Type B pancreatic cell (in vitro differentiated cells): Measurements from ENCODE around the gene PLEKHG4B. TPM values are rescaled to one million over a fixed set of nuclear protein-coding genes. Genes with fewer than 3 reads are reported as not detected.
"Not testable (repeated sequence)": the region's sequence is repeated elsewhere in the genome, so short reads cannot be mapped to it uniquely, and the experiment has no call there.

ENCODE experiments used
- DNase-seq: peaks from one replicate; pipeline ENCODE4 v3.0.0; 2021; ENCODE audit warnings: mixed read lengths; ENCODE audit not compliant: unreplicated experiment; ENCODE audit errors: extremely low spot score
- H3K27ac Mint-ChIP-seq: 2 replicates; pipeline ENCODE4 v1.8.0; 2021; ENCODE audit warnings: mild to moderate bottlenecking, mixed read lengths
- H3K27me3 Mint-ChIP-seq: 2 replicates; pipeline ENCODE4 v1.8.0; 2021; ENCODE audit warnings: mixed read lengths
- H3K36me3 Mint-ChIP-seq: 2 replicates; pipeline ENCODE4 v1.8.0; 2021; ENCODE audit warnings: mixed read lengths
- H3K4me1 Mint-ChIP-seq: one replicate; pipeline ENCODE4 v1.8.0; 2021; ENCODE audit warnings: mixed read lengths; ENCODE audit not compliant: unreplicated experiment
- H3K4me3 Mint-ChIP-seq: 2 replicates; pipeline ENCODE4 v1.8.0; 2021; ENCODE audit warnings: mild to moderate bottlenecking, mixed read lengths
- H3K9me3 Mint-ChIP-seq: 2 replicates; pipeline ENCODE4 v1.8.0; 2021; ENCODE audit warnings: mixed read lengths
- CTCF ChIP-seq: fragments of 200-600 bp; sonication (generic); conservative IDR thresholded peaks from 2 replicates; pipeline ENCODE4 v1.5.0; 2021; ENCODE audit warnings: antibody characterized with exemption, mild to moderate bottlenecking
- total RNA-seq: library from RNA; stranded (reverse); gene quantifications from 2 replicates; pipeline ENCODE4 v1.2.1, GENCODE V29; 2021; ENCODE audit warnings: low replicate concordance

Gene PLEKHG4B
- total RNA-seq, 1 donor from 2014 or later, result 32.8 TPM

DNA sequence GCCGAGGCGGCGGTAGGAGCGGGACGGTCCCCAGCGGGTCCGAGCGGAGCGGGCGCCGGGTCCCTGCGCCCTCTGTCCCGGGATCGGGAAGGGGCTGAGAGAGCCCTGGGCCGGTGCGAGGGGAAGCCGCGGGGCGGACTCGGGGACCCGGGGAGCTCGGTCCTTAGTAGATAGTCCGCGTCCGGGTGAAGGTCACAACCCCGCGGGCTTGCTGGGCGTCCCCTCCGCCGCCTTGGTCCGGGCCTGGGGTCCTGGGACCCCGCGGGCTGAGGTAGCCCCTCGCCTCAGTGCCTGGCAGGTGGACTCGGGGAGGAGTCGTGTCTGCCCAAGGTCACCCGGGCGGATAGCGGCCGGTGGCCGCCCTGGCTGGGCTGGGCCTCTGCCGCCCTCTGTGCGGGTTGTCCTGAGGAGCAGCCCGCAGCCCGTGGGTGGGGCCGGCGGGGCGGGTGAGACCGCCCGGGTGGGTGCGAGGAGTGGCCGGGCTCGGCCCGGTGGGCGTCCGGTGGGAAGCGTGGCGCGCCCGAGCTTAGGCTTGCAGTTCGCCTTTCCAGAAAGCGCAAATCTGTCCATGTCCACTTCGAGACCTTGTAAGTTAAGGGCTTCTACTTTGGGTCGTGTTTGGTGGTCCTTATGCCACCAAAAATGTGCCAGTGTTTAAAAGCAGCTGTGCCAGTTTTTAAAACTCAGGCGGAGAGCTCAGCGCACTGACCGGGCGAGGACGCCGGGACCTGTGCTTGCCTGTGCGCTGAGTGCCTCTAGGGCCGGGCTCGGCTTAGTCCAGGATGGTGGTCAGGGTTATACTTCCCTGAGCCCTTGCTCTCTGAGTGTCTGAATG is 126.7 kb downstream of the PLEKHG4B start:
- Mint-ChIP-seq H3K9me3 (no peaks in the 10 kb centered on the region), H3K27me3 (no peaks in the 10 kb centered on the region), H3K4me1 (peaks cover 39% of the 10 kb centered on the region), H3K27ac (peak overlapping the region; percentile 87), H3K36me3 (peaks cover 12% of the 10 kb centered on the region), H3K4me3 (peak overlapping the region; percentile 97)
- no peak for TF ChIP-seq CTCF
- no peak for DNase-seq

- no peak for TF ChIP-seq CTCF
- Mint-ChIP-seq H3K36me3 (peaks cover 7% of the 10 kb centered on the region), H3K27ac (peak overlapping the region; percentile 87), H3K9me3 (no peaks in the 10 kb centered on the region), H3K4me1 (peaks cover 32% of the 10 kb centered on the region), H3K4me3 (peak overlapping the region; percentile 97), H3K27me3 (no peaks in the 10 kb centered on the region)
- DNase-seq, result no peak
These were observed 127.5 kb downstream of the PLEKHG4B start for GRCh38 chr5:219460-219863.

DNA sequence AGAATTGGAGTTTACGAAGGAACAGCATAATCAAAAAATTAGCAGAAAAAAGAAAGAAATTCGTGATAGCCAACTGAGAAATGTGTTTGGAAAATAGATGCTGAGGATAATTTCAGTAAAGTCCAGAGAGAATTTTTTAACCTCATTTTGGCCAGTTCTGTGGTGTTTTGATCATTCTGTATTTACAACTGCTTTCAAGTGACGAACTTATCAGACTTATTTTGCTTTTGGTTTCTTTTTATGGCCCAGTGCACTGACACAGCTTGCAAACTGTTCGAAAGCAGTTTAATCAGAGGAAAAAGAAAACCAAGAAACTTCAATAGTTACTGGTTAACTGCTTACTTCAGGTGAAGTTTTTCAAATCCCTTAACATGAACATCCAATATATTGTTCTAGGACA is 128.0 kb downstream of the PLEKHG4B start:
- no peaks in the 10 kb centered on the region for H3K27me3 Mint-ChIP-seq
- no peak overlapping the region for H3K27ac Mint-ChIP-seq
- DNase-seq, result no peak
- H3K4me3 Mint-ChIP-seq, result peak overlapping the region; percentile 97
- peaks cover 5% of the 10 kb centered on the region for H3K36me3 Mint-ChIP-seq
- no peaks in the 10 kb centered on the region for H3K9me3 Mint-ChIP-seq
- peaks cover 30% of the 10 kb centered on the region for H3K4me1 Mint-ChIP-seq
- TF ChIP-seq CTCF, result no peak

DNA sequence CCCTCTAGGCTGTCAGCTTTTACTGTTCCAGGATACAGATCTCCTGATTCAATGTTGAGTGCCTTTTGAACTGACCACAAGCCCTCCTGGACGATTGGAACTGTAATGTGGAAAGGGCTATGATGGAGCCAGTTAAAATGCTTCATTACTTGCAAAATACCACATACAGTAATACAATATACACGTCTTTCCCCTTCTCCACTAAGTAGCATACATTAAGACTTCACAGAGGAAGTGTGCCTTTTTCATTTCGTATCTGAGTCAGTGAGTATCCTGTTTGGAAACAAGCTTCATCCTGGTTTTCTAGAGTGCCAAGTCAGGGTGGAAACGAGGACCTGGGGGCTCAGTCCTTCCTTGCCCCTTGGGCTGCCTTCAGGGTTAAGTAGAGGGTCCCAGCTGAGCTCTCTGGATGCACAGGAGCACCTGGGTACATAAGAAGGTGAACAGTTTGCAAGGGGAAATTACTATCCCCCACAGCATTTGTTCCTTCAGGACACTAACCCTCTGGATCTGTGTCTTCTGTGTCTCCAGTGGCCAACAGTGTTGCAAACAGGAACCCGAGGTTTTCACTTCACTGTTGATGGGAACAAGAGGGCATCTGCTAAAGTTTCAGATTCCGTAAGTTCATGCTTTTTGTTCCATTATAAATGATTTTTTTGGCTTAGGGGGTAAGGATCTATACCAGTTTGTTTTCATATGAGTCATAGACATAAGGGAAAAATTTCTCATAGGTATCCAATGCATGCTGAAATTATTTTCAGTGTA is 131.2 kb downstream of the PLEKHG4B start:
- peaks cover 17% of the 10 kb centered on the region for H3K36me3 Mint-ChIP-seq
- not testable (repeated sequence) for H3K27ac Mint-ChIP-seq, H3K27me3 Mint-ChIP-seq, H3K4me3 Mint-ChIP-seq, DNase-seq, H3K9me3 Mint-ChIP-seq
- peaks cover 23% of the 10 kb centered on the region for H3K4me1 Mint-ChIP-seq

DNA sequence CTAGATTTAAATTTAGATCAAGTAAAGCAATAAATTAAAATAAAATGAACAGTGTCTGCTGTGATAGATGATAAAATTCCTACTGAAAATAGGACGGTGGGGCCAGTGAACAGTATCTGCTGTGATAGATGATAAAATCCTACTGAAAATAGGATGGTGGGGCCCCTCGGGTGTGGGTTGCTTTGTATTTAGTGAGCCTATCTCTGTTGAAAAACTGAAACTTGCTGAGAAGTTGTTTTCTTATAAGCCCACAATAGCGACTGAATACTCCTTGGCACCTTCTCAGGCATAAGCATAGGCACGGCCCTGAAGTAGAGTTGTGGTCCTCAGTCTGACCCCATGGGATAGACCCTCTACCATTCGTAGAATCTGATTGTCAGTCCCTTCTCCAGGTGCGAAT is 131.8 kb downstream of the PLEKHG4B start:
- peaks cover 18% of the 10 kb centered on the region for H3K36me3 Mint-ChIP-seq
- H3K4me3 Mint-ChIP-seq, result no peak overlapping the region
- no peak for TF ChIP-seq CTCF
- DNase-seq, result no peak
- no peak overlapping the region for H3K27ac Mint-ChIP-seq
- H3K9me3 Mint-ChIP-seq, result no peaks in the 10 kb centered on the region
- H3K4me1 Mint-ChIP-seq, result peaks cover 23% of the 10 kb centered on the region
- no peaks in the 10 kb centered on the region for H3K27me3 Mint-ChIP-seq

- DNase-seq, result no peak
- TF ChIP-seq CTCF, result no peak
- H3K4me1 Mint-ChIP-seq, result peaks cover 13% of the 10 kb centered on the region
- H3K36me3 Mint-ChIP-seq, result peaks cover 24% of the 10 kb centered on the region
- H3K27me3 Mint-ChIP-seq, result no peaks in the 10 kb centered on the region
- H3K27ac Mint-ChIP-seq, result no peak overlapping the region
- no peak overlapping the region for H3K4me3 Mint-ChIP-seq
- no peaks in the 10 kb centered on the region for H3K9me3 Mint-ChIP-seq
These were observed 133.4 kb downstream of the PLEKHG4B start for GRCh38 chr5:225334-225733.

DNA sequence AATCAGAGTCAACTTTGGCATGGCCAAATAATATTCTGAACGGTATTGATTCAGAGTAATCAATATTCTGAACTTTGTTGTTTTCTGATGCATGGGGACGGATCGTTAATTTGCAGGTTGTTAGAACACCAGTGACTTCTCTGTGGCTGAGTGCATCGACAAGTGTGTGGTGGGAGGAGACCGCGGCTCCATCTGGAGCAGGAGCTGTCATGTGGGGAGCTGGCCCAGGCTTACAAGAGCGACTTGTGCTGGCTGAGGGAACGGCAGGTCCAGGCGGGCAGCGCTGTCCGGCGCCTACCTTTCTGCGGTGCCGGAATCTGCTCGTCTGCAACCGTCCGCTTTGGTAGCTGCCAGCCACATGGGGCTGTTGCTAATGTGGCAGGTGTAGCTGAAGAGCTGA is 135.4 kb downstream of the PLEKHG4B start:
- H3K4me3 Mint-ChIP-seq, H3K9me3 Mint-ChIP-seq, H3K27ac Mint-ChIP-seq: not testable (repeated sequence)

More for the DNA sequence above, 135.4 kb downstream of the PLEKHG4B start:
- DNase-seq, H3K27me3 Mint-ChIP-seq, H3K4me1 Mint-ChIP-seq: not testable (repeated sequence)
- H3K36me3 Mint-ChIP-seq, result peaks cover 31% of the 10 kb centered on the region
